ENCODE results near the gene AP1B1.
"Not testable (repeated sequence)": the region's sequence is repeated elsewhere in the genome, so short reads cannot be mapped to it uniquely, and the experiment has no call there.

The AP1B1 gene

DNA sequence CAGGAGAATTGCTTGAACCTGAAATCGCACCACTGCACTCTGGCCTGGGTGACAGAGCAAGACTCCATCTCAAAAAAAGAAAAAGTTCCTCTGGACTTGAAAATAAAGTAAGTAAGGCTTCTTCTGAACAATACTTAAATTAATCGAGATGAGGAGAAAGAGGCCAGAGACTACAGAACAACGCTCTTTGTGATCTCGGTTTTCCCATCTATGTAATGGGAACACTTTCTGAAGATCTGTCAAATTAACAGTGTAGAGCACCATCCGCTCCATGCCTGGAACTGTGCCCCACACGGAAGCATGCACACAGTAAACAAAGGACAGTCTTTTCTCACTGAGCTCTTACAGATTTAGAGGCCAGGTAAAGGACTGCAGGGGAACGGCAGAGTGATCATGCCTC, 9.1 kb downstream of the AP1B1 start:
- no peaks in the 10 kb centered on the region for H3K9me3 ChIP-seq (ENCODE audit: insufficient read depth, low read depth, low read length)
- no CpG with 5 or more reads among the region's 7 CpGs for WGBS (ENCODE audit: extremely low coverage, insufficient coverage, insufficient read length)

GRCh38 chr22:29377979-29378378, 10.4 kb downstream of the AP1B1 start:
- Histone ChIP-seq H4K8ac (ENCODE audit: low read depth, low read length) (no peak overlapping the region), H3K23ac (ENCODE audit: low read length) (no peak overlapping the region), H3K79me1 (ENCODE audit: low read length) (peaks cover 13% of the 10 kb centered on the region), H3K4me3 (ENCODE audit: low read depth, low read length) (no peak overlapping the region), H2AFZ (ENCODE audit: insufficient read depth, low read length, poor library complexity) (no peak overlapping the region), H3K79me2 (ENCODE audit: control insufficient read depth, insufficient read depth, low read length, poor library complexity) (peaks cover 5% of the 10 kb centered on the region), H4K12ac (ENCODE audit: low read depth, low read length) (no peak overlapping the region), H3K4ac (ENCODE audit: low read depth, low read length) (peak overlapping the region; percentile 32), H3K4me1 (ENCODE audit: control insufficient read depth in 1 of 2, insufficient read depth in 2 of 2, low read length in 2 of 2) (peaks cover 33 to 35% of the 10 kb centered on the region in 2 experiments), H3K9ac (ENCODE audit: low read length) (no peak overlapping the region), H2BK12ac (ENCODE audit: low read length) (peak overlapping the region; percentile 18), H3K18ac (ENCODE audit: low read length) (peak overlapping the region; percentile 55), H2BK5ac (ENCODE audit: low read depth, low read length, poor library complexity) (peak overlapping the region; percentile 81), H3K9me3 (ENCODE audit: insufficient read depth, low read depth, low read length) (no peaks in the 10 kb centered on the region), H3K27ac (ENCODE audit: low read depth, low read length) (peak overlapping the region; percentile 91), H2BK120ac (ENCODE audit: insufficient read depth, low read length, poor library complexity) (peak overlapping the region; percentile 86), H2AK5ac (ENCODE audit: low read length) (peak overlapping the region; percentile 69), H4K91ac (ENCODE audit: low read depth, low read length) (peak overlapping the region; percentile 87), H3K27me3 (ENCODE audit: insufficient read depth, low read length) (no peaks in the 10 kb centered on the region), H3K36me3 (ENCODE audit: control insufficient read depth in 1 of 2, insufficient read depth in 2 of 2, low read length in 2 of 2) (peaks cover 2% of the 10 kb centered on the region in 2 experiments), H3K14ac (ENCODE audit: low read length) (peak overlapping the region; percentile 68), H3K4me2 (ENCODE audit: low read length) (peak overlapping the region; percentile 44)
- WGBS (ENCODE audit: extremely low coverage, insufficient coverage, insufficient read length), result no CpG with 5 or more reads among the region's 7 CpGs
- DNase-seq, result peak; percentile 92 to 98

More for the DNA sequence above, 9.1 kb downstream of the AP1B1 start:
- peaks cover 34 to 35% of the 10 kb centered on the region in 2 experiments for H3K4me1 ChIP-seq (ENCODE audit: control insufficient read depth in 1 of 2, insufficient read depth in 2 of 2, low read length in 2 of 2)
- H3K79me1 ChIP-seq (ENCODE audit: low read length), result peaks cover 13% of the 10 kb centered on the region
- H2BK120ac ChIP-seq (ENCODE audit: insufficient read depth, low read length, poor library complexity), result no peak overlapping the region
- peaks cover 2% of the 10 kb centered on the region in 2 experiments for H3K36me3 ChIP-seq (ENCODE audit: control insufficient read depth in 1 of 2, insufficient read depth in 2 of 2, low read length in 2 of 2)
- H3K9ac ChIP-seq (ENCODE audit: low read length), result no peak overlapping the region
- DNase-seq, result no peak
- H4K8ac ChIP-seq (ENCODE audit: low read depth, low read length), result no peak overlapping the region
- H2AFZ ChIP-seq (ENCODE audit: insufficient read depth, low read length, poor library complexity), result no peak overlapping the region
- no peak overlapping the region for H3K18ac ChIP-seq (ENCODE audit: low read length)
- H4K12ac ChIP-seq (ENCODE audit: low read depth, low read length), result no peak overlapping the region
- H3K27me3 ChIP-seq (ENCODE audit: insufficient read depth, low read length), result no peaks in the 10 kb centered on the region
- no peak overlapping the region for H3K27ac ChIP-seq (ENCODE audit: low read depth, low read length)
- H2BK5ac ChIP-seq (ENCODE audit: low read depth, low read length, poor library complexity), result no peak overlapping the region
- H3K4me2 ChIP-seq (ENCODE audit: low read length), result no peak overlapping the region
- H3K4me3 ChIP-seq (ENCODE audit: low read depth, low read length), result no peak overlapping the region
- H2BK12ac ChIP-seq (ENCODE audit: low read length), result no peak overlapping the region
- H2AK5ac ChIP-seq (ENCODE audit: low read length), result no peak overlapping the region
- H3K79me2 ChIP-seq (ENCODE audit: control insufficient read depth, insufficient read depth, low read length, poor library complexity), result peaks cover 6% of the 10 kb centered on the region
- H3K4ac ChIP-seq (ENCODE audit: low read depth, low read length), result peak overlapping the region; percentile 40
- peak overlapping the region; percentile 37 for H4K91ac ChIP-seq (ENCODE audit: low read depth, low read length)
- no peak overlapping the region for H3K23ac ChIP-seq (ENCODE audit: low read length)
- H3K14ac ChIP-seq (ENCODE audit: low read length), result no peak overlapping the region

GRCh38 chr22:29376705-29377104, 11.7 kb downstream of the AP1B1 start:
- no CpG with 5 or more reads among the region's 5 CpGs for WGBS (ENCODE audit: extremely low coverage, insufficient coverage, insufficient read length)
- H3K23ac ChIP-seq (ENCODE audit: low read length); H3K4me2 ChIP-seq (ENCODE audit: low read length); H3K79me2 ChIP-seq (ENCODE audit: control insufficient read depth, insufficient read depth, low read length, poor library complexity); H4K12ac ChIP-seq (ENCODE audit: low read depth, low read length); H3K4me3 ChIP-seq (ENCODE audit: low read depth, low read length); H3K9me3 ChIP-seq (ENCODE audit: insufficient read depth, low read depth, low read length); H3K36me3 ChIP-seq (ENCODE audit: control insufficient read depth in 1 of 2, insufficient read depth in 2 of 2, low read length in 2 of 2); H3K27me3 ChIP-seq (ENCODE audit: insufficient read depth, low read length); H2AFZ ChIP-seq (ENCODE audit: insufficient read depth, low read length, poor library complexity); H3K9ac ChIP-seq (ENCODE audit: low read length): not testable (repeated sequence)
- H3K14ac ChIP-seq (ENCODE audit: low read length), result peak overlapping the region; percentile 70
- H3K27ac ChIP-seq (ENCODE audit: low read depth, low read length), result peak overlapping the region; percentile 91
- peak overlapping the region; percentile 87 for H4K91ac ChIP-seq (ENCODE audit: low read depth, low read length)
- peak overlapping the region; percentile 85 for H2BK5ac ChIP-seq (ENCODE audit: low read depth, low read length, poor library complexity)
- peak overlapping the region; percentile 41 for H3K4ac ChIP-seq (ENCODE audit: low read depth, low read length)
- H3K79me1 ChIP-seq (ENCODE audit: low read length), result peaks cover 13% of the 10 kb centered on the region
- peak overlapping the region; percentile 47 for H4K8ac ChIP-seq (ENCODE audit: low read depth, low read length)
- peak overlapping the region; percentile 90 for H2BK12ac ChIP-seq (ENCODE audit: low read length)
- DNase-seq, result peak in 1 of 2 donors; percentile 44
- peak overlapping the region; percentile 21 for H3K18ac ChIP-seq (ENCODE audit: low read length)
- H2BK120ac ChIP-seq (ENCODE audit: insufficient read depth, low read length, poor library complexity), result peak overlapping the region; percentile 88
- peak overlapping the region; percentile 86 for H2AK5ac ChIP-seq (ENCODE audit: low read length)
- H3K4me1 ChIP-seq (ENCODE audit: control insufficient read depth in 1 of 2, insufficient read depth in 2 of 2, low read length in 2 of 2), result peaks cover 29 to 35% of the 10 kb centered on the region in 2 experiments

DNA sequence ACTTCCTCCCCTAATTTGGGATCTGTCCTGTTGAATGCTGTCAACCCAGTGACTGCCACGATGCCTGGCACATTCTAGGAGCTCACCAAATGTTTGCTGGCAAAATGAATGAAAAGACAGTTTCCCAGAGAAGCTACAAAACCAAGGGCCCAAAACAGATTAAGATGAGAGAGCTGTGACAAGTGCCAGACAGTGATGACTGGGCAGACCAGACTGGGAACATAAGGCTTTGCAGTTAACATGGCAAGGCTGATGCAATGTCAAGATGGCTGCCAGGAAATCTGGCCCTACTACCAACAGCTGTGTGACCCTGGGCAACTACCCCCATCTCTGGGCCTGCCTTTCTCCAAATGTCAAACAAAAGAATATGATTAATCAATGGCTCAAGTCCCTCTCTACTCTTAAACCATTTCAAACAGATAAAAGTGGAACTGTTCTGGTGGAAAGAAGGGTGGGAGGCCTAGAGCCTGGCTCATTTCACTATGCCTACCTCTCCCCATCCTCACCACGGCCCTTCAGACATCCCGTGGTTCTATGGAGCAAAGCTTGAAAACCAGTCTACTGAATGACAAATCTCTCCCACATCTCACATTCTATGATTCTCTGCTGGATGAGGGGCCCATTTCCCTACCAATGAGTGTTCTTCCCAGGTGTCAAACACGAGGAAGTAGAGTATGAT, 12.8 kb downstream of the AP1B1 start:
- no peaks in the 10 kb centered on the region for H3K9me3 ChIP-seq (ENCODE audit: insufficient read depth, low read depth, low read length)
- peaks cover 13% of the 10 kb centered on the region for H3K79me1 ChIP-seq (ENCODE audit: low read length)
- H3K4me1 ChIP-seq (ENCODE audit: control insufficient read depth in 1 of 2, insufficient read depth in 2 of 2, low read length in 2 of 2), result peaks cover 25 to 31% of the 10 kb centered on the region in 2 experiments
- no peak overlapping the region for H3K9ac ChIP-seq (ENCODE audit: low read length)
- H3K27ac ChIP-seq (ENCODE audit: low read depth, low read length), result no peak overlapping the region
- no peak overlapping the region for H3K18ac ChIP-seq (ENCODE audit: low read length)
- no peaks in the 10 kb centered on the region for H3K27me3 ChIP-seq (ENCODE audit: insufficient read depth, low read length)
- peak overlapping the region; percentile 25 for H2BK120ac ChIP-seq (ENCODE audit: insufficient read depth, low read length, poor library complexity)
- no peak overlapping the region for H3K23ac ChIP-seq (ENCODE audit: low read length)
- no peak for DNase-seq
- peaks cover 5% of the 10 kb centered on the region for H3K79me2 ChIP-seq (ENCODE audit: control insufficient read depth, insufficient read depth, low read length, poor library complexity)
- H2BK5ac ChIP-seq (ENCODE audit: low read depth, low read length, poor library complexity), result peak overlapping the region; percentile 43
- no CpG with 5 or more reads among the region's 4 CpGs for WGBS (ENCODE audit: extremely low coverage, insufficient coverage, insufficient read length)
- no peak overlapping the region for H2AFZ ChIP-seq (ENCODE audit: insufficient read depth, low read length, poor library complexity)
- H4K8ac ChIP-seq (ENCODE audit: low read depth, low read length), result no peak overlapping the region
- no peak overlapping the region for H3K4me3 ChIP-seq (ENCODE audit: low read depth, low read length)
- H3K4ac ChIP-seq (ENCODE audit: low read depth, low read length), result no peak overlapping the region
- no peak overlapping the region for H2AK5ac ChIP-seq (ENCODE audit: low read length)
- H3K36me3 ChIP-seq (ENCODE audit: control insufficient read depth in 1 of 2, insufficient read depth in 2 of 2, low read length in 2 of 2), result peaks cover 2% of the 10 kb centered on the region in 2 experiments
- H4K91ac ChIP-seq (ENCODE audit: low read depth, low read length), result no peak overlapping the region
- H3K14ac ChIP-seq (ENCODE audit: low read length), result peak overlapping the region; percentile 24
- no peak overlapping the region for H2BK12ac ChIP-seq (ENCODE audit: low read length)
- no peak overlapping the region for H3K4me2 ChIP-seq (ENCODE audit: low read length)
- H4K12ac ChIP-seq (ENCODE audit: low read depth, low read length), result no peak overlapping the region
